ENCODE results near the gene RILPL2.
A peak's percentile ranks its signal among the peaks of the same experiment; 100 is the strongest.
"Not testable (repeated sequence)": the region's sequence is repeated elsewhere in the genome, so short reads cannot be mapped to it uniquely, and the experiment has no call there.

RILPL2 gene, protein sequence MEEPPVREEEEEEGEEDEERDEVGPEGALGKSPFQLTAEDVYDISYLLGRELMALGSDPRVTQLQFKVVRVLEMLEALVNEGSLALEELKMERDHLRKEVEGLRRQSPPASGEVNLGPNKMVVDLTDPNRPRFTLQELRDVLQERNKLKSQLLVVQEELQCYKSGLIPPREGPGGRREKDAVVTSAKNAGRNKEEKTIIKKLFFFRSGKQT

DNA sequence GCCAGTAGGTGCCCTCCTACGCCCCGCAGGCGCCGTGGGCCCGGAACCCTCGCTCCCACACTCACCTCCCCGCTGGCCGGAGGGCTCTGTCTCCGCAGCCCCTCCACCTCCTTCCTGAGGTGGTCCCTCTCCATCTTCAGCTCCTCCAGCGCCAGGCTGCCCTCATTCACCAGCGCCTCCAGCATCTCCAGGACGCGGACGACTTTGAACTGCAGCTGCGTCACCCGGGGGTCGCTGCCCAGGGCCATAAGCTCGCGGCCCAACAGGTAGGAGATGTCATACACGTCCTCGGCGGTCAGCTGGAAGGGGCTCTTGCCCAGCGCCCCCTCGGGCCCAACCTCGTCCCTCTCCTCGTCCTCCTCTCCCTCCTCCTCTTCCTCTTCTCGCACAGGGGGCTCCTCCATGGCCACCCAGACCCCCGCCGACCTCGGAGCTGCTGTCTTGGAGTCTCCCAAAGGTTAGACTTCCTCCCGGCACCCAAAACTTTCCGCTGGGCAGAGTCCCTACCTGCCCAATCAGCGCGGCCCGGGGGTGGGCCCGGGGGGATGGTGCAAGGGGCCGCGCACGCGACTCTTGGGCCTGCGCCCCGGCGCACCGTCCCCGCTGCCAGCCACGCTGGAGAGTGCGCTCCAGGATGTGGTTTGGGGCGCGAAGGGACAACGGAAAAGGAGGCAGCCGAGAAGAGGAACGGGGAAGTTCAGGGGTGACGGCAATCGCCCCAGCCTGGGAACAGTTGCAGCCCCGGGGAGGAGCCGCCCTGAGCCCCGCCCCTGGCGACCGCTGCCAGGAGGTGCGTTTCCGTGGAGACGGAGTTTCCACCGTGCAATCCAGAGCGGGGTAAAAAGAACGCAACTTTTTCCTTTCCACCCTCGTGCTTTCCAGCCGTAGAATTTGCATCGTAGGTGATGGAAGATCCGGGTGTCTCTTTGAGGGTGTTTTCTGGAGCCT, at the start of gene RILPL2:
RILPL2 (minus strand) TSS at position 668 of the 948 bp plus-strand sequence; CDS start at position 404, 264 bp downstream.
- DNase-seq, result peak; percentile 95

DNA sequence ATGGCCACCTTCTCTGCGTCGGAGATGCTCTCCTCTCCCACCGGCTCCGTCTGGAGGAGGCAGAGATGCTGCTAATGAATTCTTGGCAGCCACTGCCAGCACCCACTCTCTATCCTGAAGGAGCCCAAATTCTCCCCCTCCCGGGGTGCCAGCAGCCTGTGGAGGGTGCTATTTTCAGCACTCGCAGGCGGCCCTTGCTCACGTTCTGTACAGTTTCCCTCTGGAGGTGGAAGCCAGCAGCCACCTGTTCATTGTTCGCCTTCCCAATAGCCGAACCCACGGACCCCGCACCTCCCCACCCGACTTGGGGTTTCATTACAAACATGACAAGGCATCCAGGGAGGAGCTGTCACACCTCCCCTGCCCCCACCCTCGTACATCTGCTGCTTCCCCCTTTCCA, 49.3 kb upstream of the RILPL2 start:
- DNase-seq, result no peak

DNA sequence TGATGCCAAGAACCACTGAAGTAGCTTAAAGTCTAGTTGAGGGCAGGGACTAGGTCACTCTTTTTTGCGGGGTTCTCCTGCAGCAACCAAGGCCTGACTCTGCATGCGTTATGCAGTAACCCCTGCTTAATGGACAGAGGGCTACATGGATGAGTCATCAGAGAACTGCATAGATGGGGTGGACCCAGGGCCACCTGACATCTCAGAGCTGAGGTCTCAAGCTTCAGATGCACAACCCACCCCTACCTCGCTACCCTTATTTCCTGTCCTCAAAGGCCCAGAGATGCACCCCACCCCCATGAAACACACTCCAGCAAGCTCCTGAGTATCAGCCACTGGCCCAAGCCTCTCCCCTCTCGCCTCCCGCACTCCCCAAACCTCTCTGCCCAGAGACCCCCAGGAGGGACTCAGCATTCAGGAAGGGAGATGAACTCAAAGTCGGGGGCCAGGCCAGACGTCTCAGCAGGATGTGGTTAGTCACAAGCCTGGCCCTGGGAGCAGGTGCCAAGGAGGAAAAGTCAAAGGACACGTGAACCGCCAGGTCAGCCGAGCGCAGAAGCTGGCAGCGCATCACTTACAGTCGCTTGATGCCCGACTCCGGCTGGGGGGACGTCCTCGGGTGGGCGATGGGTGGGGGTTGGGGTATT, 47.2 kb upstream of the RILPL2 start:
- no peak for DNase-seq

DNA sequence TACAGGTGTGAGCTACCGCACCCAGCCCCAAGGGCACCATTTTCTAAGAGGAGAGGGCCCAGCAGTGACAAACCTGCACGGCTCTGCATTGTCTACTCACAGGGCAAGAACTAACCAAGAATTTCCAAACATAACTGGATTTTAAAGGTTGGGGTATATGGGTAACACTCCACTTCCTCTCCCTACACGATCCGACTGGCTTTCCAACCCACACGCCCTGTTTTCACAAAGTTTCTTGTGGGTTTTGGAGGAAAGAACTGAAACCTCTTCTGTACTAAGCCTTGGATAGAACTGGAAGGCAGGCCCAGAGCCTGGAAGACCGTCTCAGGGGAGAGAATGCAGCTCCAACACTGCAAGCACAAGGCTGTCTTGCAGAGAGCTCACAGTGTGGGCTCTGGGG, 46.4 kb upstream of the RILPL2 start:
- DNase-seq, result no peak

DNA sequence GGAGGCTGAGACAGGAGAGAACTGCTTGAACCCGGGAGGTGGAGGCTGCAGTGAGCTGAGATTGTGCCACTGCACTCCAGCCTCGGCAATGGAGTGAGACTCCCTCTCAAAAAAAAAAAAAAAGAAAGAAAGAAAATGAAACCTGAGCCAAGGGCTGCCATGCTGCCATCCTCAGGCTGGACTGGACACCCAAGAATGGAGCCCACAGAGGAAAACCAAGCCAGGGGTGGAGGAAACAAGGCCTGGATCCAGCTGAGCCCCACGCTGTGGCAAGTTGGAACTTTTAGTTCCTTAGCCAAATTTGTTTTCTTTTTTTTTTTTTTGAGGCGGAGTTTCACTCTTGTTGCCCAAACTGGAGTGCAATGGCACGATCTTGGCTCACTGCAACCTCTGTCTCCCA, 44.8 kb upstream of the RILPL2 start:
- not testable (repeated sequence) for DNase-seq

DNA sequence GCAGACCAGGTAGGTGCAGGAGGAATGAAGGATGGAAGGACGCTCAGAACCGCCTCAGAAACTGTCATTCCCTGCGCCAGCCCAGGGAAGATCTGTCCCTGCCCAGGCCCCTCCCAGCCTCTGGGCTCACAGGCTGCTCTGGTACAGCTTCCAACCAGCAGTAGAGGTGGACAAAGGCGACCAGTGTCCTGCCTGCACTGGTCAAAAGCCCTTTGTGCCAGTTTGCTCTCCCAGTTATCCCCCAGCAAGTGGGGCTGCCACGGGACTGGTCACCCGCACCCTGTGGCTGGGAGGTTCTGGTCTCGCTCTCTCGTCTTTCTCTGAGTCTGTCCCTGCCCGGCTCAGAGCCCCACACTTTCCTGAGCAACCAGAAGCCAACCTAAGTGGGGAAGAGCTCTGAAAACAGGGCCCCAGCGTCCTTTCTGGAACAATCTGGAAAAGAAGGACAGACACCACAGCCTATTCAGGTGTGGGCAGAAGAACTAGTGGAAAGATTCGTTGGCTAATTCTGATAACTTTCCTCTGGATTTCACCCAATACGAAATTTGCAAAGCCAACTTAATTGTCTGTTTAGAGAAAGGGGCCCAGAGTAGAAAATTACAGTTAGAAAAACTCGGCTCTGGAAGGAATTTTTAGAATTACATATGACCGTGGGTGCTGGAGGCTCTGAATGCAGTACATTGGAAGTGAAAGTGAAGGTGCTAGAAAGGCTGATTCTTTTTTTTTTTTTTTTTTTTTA, 43.1 kb upstream of the RILPL2 start:
- DNase-seq, result no peak

DNA sequence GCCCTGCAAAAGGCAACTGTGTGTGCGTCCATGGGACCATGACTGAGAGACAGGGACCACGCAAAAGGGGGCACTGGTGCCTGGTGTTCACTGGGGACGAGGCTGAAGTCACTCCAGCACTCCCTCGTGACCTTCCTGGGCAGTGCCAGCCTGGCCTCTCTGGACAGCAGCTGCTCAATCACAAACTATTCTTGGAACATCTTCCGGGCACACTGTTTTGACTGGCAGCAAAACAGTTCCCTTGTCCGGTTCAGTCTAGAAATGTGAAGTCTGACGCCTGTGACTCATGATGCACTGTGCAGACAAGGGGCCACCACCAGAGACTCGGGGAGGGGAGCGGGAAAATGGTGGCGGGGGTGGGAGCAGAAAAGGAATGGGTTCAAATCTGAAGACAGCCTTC, 42.3 kb upstream of the RILPL2 start:
- no peak for DNase-seq

DNA sequence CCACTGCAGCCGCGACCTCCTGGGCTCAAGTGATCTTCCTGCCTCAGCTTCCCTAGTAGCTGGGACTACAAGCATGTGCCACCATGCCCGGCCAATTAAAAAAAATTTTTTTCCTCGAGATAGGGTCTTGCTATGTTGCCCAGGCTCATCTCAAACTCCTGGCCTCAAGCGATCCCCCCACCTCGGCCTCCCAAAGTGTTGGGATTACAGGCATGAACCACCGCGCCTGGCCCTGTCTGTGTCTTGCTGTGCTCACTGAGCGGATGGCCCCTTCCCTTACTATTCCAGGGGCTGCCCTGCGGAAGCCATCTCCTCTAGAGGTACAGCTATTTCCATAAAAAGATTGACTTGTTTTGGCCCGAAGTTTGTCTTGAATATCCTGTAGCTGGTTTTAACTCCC, 41.6 kb upstream of the RILPL2 start:
- DNase-seq, result no peak

DNA sequence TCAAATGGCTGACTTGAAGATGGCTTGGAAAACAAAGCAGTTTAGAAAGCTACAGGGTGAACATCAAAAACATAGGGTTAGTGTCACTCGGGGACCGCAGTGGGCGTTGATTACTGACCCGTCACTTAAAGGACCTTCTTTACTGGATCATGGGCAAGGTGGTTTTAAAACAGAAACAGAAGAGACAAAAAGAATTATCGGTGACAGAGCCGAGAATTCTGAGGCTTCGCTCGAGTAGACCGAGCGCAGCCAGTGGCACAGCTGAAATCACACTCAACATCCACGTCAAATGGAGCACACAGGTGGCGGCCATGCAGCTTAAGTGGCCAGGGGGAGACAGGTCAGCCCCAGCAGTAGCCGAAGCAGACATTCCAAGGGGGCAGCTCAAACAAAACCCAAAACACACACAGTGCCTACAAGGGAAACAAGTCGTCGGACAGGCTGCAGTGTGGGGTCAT, 38.8 kb upstream of the RILPL2 start:
- DNase-seq, result no peak

DNA sequence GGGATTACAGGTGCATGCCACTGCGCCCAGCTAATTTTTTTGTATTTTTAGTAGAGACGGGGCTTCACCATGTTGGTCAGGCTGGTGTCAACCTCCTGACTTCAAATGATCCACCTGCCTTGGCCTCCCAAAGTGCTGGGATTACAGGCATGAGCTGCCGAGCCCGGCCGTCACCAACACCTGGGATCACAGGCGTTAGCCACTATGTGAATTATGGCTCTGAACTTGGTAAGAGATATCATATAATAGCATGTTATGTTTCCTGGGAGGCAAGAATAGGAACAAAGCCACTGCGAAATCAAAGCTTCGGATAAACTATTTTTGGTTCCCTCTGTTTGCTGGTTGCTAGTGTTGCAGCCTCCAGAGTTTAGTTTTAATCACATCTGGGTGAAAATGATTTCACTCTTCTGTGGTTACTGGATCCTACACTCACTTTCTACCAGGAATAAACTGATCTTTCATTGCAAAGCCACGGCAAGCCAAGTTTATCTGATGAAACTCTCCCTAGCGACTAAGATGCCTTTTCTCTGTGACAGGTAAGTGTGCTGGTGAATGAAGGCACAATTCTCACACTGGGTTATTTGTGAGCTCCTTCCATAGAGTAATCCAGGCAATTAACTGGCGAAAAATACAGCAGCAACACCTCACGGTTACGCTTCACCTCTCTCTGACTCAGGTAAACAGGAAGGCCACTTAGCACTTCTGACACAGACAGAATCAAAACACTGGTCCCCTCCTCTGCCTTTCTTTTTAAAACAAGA, 38.2 kb upstream of the RILPL2 start:
- DNase-seq, result no peak

DNA sequence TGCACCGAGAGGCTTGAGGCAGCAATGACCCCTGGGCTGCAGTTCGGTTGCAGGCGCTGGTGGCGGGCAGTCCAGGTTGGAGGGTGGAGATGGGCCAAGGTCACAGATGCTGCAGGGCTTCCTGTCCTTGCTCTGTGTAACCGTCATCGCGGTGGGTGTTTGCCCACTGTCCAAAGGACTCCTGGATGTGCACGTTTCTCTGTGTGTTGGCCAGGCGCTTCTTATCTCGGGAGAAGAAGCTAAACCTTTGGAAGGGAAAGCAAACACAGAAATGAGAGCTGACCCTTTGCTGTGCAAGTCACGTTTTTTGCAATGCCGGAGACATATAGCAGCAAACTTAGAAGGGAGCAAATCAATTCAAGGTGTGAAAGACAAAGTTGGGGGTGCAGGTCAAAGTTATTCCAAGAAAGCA, 36.0 kb upstream of the RILPL2 start:
- DNase-seq, result no peak

DNA sequence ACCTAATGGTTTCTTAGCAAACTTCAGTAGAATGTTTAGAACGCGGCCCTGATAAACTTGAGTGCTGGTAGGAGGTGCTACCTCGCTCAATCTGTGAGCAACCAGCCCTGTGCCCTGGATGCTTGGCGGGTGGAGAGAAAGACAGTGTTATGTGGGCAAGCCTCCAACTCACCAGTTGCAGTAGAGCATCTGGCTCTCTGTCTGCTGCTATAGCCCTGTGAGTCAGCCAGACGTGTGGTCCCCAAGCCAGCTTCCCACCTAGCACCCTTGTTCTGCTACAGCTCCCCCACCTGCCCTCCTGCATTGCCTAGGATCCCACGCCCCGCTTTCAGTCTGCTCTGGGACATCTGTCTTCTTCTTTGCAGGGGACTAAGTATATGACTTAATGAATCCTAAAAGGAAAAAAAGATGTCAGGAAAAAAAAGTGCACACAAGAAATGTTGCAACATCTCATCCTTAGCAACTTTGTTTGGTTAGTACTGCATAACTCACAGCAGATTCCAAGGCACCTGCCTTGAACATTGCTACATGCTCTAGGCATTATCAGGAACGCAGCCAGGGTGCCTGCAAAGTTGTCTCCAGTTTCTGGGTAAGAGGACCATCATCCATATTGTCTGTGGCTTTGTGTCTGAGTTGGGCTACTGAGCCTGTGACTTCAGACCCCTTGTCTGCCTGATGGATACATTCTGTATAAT, 35.0 kb upstream of the RILPL2 start:
- no peak for DNase-seq

DNA sequence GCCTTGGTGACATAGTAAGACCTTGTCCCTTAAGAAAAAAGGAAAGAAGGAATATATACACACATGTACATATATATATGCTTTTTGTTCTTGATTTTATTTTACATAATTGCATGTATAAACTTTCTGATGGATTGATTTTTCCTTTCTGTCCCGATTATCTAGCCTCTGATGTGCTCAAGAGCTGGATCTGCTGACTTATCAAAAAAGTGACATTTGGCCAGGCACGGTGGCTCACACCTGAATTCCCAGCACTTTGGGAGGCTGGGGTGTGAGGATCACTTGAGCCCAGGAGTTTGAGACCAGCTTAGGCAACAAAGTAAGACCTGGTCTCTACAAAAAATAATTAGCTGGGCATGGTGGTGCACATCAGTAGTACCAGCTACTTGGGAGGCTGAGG, 33.5 kb upstream of the RILPL2 start:
- DNase-seq, result no peak

DNA sequence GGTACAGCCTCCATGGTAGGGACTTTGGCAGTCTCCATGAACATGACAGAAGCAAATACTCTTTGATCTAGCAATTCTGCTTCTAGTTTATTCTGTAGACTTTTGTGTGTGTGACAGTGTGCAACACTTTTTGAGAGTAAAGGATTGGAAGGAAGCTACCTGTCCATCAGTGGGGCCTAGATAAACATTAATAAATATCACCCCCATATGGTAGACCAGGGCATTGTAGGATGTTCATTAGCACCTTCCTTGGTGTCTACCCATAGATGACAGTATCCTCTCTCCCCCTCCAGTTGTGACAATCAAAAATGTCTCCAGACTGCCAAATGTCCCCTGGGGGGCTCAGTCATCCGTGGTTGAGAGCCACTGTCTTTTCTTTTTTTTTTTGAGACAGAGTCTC, 32.3 kb upstream of the RILPL2 start:
- peak; percentile 23 for DNase-seq

DNA sequence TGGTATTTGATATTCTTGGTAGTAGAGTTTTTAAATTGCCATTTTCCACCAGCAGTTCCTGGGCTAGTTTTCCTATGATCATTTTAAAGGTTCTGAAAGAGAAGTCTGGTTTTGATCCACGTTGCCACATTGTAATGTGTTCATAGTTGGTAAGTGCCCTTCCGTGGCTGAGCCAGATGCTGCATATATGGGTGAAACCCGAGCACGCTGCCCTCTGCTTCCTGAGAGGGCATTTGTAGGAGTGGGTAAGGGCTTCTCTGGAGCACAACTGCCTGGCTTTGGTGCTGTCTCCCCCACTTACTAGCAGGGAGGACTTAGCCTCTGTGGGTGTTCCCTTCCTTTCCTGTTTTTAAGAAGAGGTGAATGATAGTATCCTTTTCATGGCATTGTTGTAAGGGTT, 28.6 kb upstream of the RILPL2 start:
- DNase-seq, result no peak

DNA sequence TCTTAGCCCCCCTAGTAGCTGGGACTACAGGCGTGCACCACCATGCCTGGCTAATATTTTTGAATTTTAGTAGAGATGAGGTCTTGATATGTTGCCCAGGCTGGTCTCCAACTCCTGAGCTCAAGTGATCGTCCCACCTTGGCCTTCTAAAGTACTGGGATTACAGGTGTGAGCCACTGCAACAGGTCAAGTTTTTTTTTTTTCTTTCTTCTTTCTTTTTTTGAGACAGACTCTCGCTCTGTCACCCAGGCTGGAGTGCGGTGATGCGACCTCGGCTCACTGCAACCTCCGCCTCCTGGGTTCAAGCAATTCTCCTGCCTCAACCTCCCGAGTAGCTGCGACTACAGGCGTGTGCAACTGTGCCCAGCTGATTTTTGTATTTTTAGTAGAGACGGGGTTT, 26.7 kb upstream of the RILPL2 start:
- DNase-seq, result not testable (repeated sequence)

DNA sequence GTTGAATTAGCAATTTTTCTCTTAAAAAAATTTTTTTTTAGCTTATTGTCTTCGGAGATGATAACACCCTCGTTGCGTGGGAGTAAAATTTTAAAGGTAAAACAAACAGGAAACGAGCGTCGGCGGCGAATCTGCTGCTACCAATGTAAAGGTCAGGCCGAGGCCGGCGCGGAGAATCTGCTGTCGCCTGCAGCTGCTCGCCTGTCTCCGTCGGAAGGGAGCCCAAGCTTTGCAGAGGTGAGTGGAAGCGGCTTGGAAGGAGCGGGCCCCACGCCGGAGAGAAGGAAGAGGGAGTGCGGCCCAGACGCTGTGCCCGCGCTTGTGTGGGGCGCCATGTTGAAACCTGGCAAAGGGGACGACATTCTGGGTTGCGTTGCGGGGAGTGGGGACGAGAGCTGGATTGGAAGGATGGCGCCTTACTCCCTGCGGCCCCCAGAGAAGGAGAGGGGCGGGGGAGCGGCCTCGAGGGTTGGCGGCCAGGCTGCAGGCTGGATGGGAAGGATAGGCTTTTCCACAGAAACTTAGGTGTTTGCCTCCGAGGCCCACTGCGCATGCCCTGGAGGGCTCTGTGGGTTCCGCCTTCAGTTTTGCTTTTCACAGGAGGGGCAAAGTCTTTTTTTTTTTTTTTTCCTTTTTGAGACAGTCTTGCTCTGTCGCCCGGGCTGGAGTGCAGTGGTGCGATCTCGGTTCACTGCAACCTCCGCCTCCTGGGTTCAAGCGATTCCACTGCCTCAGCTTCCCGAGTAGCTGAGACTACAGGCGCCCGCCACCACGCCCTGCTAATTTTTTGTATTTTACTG, 21.7 kb upstream of the RILPL2 start, which contains the start of gene SNRNP35:
SNRNP35 (plus strand) TSS at position 160 of the 800 bp plus-strand sequence. CDS start 7,402 bp downstream, outside the sequence.
- DNase-seq, result peak; percentile 85

DNA sequence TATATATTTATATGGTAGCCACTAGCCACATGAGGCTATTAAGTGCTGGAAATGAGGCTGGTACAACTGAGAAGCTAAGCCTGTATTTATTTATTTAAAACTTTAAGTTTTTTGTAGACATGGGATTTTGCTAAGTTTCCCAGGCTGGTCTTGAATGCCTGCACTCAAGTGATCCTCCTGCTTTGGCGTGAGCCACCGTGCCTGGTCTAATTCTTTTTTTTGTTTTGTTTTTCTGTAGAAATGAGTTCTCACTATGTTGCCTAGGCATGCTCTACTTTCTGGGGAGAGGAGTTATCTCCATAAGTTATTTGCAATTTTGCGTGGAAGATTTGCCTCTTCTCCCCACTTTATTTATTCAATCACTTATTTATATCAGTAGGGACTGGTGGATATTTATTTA, 16.7 kb upstream of the RILPL2 start:
- DNase-seq, result no peak

DNA sequence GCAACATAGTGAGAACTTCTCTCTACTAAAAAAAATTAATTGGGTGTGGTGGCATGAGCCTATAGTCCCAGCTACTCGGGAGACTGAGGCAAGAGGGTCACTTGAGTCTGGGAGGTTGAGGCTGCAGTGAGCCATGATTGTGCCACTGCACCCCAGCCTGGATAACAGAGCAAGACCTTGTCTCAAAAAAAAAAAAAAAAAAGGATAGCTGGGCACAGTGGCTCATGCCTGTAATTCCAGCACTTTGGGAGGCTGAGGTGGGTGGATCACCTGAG, 15.7 kb upstream of the RILPL2 start:
- DNase-seq, result not testable (repeated sequence)

DNA sequence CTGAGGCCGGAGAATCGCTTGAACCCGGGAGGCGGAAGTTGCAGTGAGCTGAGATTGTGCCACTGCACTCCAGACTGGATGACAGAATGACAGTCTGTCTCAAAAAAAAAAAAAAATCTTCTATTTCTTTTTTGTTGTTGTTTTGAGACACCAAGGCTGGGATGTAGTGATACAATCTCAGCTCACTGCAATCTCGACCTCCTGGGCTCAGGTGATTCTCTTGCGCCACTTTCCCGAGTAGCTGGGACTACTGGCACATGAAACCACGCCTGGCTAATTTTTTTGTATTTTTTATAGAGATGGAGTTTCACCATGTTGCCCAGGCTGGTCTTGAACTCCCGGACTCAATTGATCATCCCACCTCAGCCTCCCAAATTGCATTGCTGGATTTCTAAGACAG, 14.2 kb upstream of the RILPL2 start:
- DNase-seq, result no peak

DNA sequence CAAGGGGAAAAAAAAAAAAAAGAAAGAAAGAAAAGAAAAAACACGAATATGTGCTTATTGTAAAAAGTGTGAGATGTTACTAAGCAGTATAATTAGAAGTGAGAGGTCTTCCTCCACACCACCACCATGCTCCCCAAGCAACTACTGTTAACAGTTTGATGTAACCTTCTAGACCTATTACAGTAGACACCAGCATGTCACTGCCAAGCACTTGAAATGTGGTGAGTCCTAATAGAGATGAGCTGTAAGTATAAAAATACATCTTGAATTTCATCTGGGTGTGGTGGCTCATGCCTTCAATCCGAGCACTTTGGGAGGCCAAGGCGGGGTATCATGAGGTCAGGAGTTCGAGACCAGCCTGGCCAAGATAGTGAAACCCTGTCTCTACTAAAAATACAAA, 13.4 kb upstream of the RILPL2 start:
- no peak for DNase-seq
